Hepatocyte (in vitro differentiated cells): ENCODE data around the gene HPSE2.

Experiments used
- CTCF ChIP-seq: fragments of 200-600 bp; sonication (generic); IDR thresholded peaks from 2 replicates; pipeline ENCODE4 v1.5.1; 2016; ENCODE audit warnings: antibody characterized with exemption, mild to moderate bottlenecking; ENCODE audit not compliant: poor library complexity
- EZH2 ChIP-seq: fragments of 200-600 bp; sonication (generic); IDR thresholded peaks from 2 replicates; pipeline ENCODE4 v1.6.1; 2016; ENCODE audit warnings: antibody characterized with exemption, mild to moderate bottlenecking, borderline replicate concordance

GRCh38 chr10:98953251-98953650, 282.4 kb downstream of the HPSE2 start:
- TF ChIP-seq CTCF: no peak
- no peak for TF ChIP-seq EZH2
